ENCODE measurements around the gene PPM1M. TPM values are rescaled to one million over a fixed set of nuclear protein-coding genes. Genes with fewer than 3 reads are reported as not detected.
"Not testable (repeated sequence)": the region's sequence is repeated elsewhere in the genome, so short reads cannot be mapped to it uniquely, and the experiment has no call there.

Gene PPM1M
- total RNA-seq, 1 donor from 2014 or later = 6.9 TPM

GRCh38 chr3:52268036-52268435 is 22.5 kb downstream of the PPM1M start:
- DNase-seq (ENCODE audit: low read depth) = no peak

GRCh38 chr3:52269776-52270175 is 24.2 kb downstream of the PPM1M start:
- no peak overlapping the region for H3K4me3 ChIP-seq (ENCODE audit: low read depth, low read length)
- no peak for DNase-seq (ENCODE audit: low read depth)
- no peak for TF ChIP-seq CTCF (conservative IDR thresholded peaks at IDR 0.05; ENCODE audit: low read depth, low read length)

More at GRCh38 chr3:52268036-52268435, 22.5 kb downstream of the PPM1M start:
- TF ChIP-seq CTCF (conservative IDR thresholded peaks at IDR 0.05; ENCODE audit: low read depth, low read length) = no peak
- H3K4me3 ChIP-seq (ENCODE audit: low read depth, low read length) = no peak overlapping the region

GRCh38 chr3:52270252-52270754 is 24.7 kb downstream of the PPM1M start:
- no peak overlapping the region for H3K4me3 ChIP-seq (ENCODE audit: low read depth, low read length)
- no peak for DNase-seq (ENCODE audit: low read depth)
- no peak for TF ChIP-seq CTCF (conservative IDR thresholded peaks at IDR 0.05; ENCODE audit: low read depth, low read length)

GRCh38 chr3:52272172-52272571 is 26.6 kb downstream of the PPM1M start:
- not testable (repeated sequence) for H3K4me3 ChIP-seq (ENCODE audit: low read depth, low read length)

GRCh38 chr3:52272831-52273230 is 27.3 kb downstream of the PPM1M start:
- no peak overlapping the region for H3K4me3 ChIP-seq (ENCODE audit: low read depth, low read length)
- DNase-seq (ENCODE audit: low read depth) = no peak

More at GRCh38 chr3:52272172-52272571, 26.6 kb downstream of the PPM1M start:
- DNase-seq (ENCODE audit: low read depth) = not testable (repeated sequence)

GRCh38 chr3:52274781-52275180 is 29.2 kb downstream of the PPM1M start:
- DNase-seq (ENCODE audit: low read depth); H3K4me3 ChIP-seq (ENCODE audit: low read depth, low read length): not testable (repeated sequence)

More at GRCh38 chr3:52272831-52273230, 27.3 kb downstream of the PPM1M start:
- TF ChIP-seq CTCF (conservative IDR thresholded peaks at IDR 0.05; ENCODE audit: low read depth, low read length) = no peak

GRCh38 chr3:52277071-52277964 is 31.8 kb downstream of the PPM1M start:
- no peak for TF ChIP-seq CTCF (conservative IDR thresholded peaks at IDR 0.05; ENCODE audit: low read depth, low read length)
- DNase-seq (ENCODE audit: low read depth) = no peak
- H3K4me3 ChIP-seq (ENCODE audit: low read depth, low read length) = peak overlapping the region; percentile 93

All from epithelial cell of proximal tubule (primary cell).